Amniotic epithelial cell (primary cell): ENCODE results near the gene NLN.

Experiments
- DNase-seq: peaks from one replicate; pipeline ENCODE4 v3.0.0-alpha.2; 2010; ENCODE audit warnings: low read depth

The NLN gene

DNA sequence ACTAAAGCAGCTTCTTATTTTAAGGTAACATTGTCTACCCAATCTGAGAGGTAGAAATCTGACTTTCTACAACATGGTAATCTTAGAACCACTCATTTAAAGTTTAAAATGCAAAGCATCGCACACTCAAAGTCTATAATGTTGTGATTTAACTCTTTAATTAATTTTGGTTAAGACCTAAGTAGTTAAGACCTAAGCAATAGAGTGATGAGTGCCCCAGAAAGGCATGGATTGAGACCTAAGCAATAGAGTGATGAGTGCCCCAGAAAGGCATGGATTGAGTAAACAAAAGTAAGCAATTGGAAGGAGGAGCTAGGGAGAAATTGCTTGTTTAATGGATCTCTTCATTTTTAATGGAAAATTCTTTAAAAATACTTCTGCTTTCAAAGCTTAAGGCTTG is 86.8 kb downstream of the NLN start:
- peak; percentile 49 for DNase-seq

DNA sequence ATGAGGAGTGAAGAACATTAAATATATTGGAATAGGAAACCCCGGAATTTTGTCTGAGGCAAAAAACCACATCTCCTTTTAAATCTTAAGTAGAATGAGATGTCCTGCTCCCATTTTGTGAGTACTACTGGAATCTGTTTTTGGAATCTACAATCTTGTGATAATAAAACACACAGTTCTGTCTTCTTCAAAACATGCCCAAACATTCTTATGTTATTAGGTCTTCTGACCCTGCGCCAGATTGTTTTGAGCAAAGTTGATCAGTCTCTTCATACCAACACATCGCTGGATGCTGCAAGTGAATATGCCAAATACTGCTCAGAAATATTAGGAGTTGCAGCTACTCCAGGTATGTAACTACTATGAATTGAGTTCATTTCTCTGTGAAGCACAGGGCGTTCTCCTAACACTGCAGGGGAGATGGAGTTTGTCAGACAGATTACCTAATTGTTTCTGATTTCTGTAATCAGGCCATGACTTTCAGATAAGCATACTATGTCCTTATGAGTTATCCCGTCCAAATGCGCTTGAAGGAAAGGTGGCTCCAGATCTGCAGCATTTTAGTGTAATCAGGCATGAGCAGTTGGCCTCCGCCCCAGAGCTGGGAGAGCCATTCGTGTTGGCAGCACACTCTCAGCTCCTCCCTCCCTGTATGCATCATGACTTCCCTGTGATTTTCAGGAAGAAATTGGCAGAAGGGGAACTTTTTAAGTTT is 88.0 kb downstream of the NLN start:
- DNase-seq, result peak; percentile 87

DNA sequence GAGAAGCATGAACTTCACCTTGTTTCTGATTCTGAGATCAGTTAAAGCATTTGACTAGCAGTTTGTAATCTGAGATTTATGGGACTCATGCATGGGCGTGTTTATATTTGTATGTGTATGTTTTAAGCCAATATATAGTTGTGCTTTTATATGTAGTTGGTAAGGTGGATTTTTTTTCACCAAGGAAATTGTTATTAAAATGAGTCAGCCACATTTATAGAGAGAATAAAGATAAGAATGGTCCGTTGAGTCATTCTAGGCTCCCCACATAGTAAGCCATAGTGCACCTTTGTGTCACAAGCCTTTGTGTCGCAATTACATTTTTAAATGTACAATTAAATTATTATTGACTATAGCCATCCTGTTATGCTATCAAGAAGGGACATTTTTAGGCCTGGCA is 89.0 kb downstream of the NLN start:
- peak; percentile 64 for DNase-seq

DNA sequence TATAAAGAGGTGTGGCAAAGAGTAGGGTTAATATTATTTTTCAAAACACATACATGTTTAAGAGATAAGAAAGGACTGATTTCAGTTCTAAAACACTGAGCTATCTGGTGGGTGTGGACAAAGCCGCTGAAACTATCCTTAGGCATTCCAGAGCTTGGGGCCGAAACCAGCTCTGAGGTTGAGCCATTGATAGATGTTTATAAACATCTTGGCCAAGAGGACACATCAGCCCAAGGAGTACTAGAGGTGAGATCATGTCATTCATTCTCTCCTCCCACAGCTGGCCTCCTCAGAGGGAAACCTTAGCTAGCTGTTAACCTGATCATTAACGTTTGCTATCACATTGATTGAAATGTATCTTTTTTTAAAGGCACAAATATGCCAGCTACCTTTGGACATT is 89.9 kb downstream of the NLN start:
- DNase-seq, result peak; percentile 76

DNA sequence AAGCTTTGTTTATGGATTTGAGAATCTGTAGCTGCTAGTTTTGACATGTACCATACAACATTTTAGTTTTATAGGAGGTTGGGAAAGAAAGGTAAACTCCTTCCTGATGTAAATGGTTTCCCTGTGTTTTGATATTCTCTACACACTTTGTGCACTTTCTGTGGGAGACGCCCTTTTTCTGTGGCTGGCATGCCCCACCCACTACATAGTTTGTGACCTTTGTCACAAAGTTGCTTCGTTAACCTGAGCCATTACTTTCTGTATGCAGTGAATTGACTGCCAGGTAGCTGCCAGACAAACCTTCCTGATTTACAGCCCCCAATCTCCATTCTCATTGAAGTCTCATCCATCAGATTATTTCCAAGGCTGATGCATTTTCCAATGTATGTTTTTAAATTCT is 90.6 kb downstream of the NLN start:
- no peak for DNase-seq

DNA sequence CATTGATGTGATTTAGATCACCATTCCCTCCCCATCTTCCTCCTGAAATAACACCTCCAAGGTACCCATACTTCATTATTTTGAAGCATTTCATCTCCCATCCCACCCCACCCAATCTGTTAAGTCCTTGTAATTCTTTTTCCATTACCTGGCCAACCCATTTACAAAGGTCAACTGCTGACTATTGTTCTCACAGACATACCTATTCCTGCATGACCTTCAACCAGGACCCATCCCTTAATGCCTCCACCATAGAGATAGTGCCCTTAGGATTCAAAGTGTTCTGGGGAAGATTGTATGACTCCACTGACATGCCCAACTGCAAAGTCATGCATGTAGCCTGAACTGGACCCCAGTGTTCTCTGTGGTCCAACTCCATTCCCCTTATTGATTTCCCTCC is 91.2 kb downstream of the NLN start:
- no peak for DNase-seq

DNA sequence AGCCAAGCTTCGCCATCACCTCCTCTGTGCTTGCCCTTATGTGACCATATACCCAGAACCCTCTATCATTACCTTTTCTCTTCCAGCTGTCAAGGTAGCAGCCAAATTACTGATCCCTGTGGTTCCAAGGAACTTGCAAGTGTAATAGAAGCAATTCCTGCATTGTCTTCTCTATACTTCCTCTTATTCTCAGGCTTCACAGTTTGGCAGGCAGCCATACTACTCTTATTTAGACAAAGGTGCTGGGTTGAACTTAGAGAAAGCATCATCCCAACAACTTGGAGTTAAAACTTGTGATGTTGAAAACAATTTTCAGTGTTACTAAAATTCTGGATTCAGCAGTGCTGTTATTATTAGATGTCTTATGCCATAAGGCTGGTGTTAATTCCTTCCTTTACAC is 93.2 kb downstream of the NLN start:
- DNase-seq, result no peak

DNA sequence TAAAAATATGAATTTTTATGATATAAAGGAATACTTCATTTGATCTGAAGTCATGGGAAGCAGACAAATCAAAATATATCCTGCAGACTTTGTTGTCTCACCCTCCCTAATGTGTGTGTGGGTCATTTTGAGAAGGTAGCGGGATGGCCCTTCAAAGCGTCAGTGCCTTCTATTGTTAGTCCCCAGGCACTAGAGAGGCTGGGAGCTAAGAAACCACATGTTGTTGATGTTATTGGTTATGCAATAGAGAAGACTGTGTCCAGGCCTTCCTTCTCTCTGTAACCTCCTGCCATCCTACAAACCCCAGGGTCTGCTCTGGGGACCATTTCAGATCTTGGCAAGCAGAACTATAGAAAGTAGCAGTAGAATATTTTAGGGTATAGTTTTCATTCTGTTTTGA is 94.7 kb downstream of the NLN start:
- no peak for DNase-seq

DNA sequence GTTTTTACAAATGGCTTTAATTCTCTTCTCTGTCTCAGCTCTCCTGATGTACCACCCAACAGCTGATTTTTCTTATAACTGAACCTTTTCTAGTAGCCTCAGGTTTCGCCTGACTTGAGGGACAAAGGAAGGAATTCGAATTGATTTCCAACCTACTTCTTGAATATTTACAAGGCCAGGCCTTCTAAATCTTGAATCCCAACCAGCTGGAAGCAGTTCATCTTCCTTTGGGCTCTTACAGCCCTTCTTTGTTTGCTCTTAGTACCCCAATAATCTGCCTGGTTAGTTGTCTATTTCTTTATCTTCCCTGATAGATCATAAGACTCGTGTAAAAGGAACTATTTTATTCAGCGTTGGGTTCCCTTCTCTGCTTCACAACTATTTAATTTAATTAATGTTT is 95.9 kb downstream of the NLN start:
- DNase-seq, result no peak

DNA sequence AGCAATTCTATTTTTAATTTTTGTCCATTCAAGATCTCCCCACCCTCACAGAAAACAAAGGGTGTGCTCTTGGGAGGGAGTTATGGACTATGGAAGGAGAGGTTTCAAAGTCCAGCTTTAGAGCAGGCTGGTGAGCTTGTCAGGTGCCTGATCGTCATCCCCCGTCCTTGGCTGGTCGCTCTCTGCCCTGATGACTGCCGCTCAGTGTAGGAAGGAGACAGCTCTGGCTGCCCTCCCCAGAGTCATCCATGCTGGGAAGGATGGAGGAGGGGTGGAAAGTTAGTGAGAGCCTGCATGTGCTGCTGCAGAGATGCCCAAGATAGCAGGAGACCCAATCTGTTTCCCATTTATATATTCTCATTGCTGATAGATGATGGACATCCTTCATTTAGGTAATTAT is 96.6 kb downstream of the NLN start:
- DNase-seq, result no peak

DNA sequence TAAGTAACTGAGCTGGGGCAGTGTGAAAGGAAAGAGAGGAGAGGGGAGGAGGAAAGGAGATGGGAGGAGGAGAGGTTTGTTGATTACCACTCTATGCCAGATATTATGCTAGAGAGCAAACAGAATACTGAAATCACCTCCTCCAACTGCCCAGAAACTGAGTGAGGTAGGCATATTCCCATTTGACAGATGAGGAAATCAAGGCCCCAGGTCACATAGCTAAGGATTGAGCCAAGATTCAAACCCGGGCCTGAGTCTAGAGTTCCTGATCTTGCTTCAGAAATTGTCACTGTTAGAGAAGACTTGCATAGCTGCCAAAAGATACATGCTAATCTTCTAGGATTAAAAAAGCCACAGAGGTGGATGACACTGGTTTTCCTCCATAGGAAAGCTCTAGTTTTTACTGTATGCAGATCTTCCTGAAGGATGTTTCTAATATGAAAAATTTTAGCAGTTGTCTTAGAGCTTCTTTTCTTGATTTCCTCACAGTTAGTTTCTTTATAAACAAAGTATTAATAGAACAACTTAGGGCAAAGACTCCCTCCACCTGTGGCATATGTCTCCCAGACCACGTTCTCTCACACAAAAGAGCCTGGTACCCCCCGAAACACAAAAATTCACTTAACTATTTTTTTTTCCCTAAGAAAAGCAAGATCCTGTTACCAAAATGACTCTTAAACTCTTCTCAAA is 97.4 kb downstream of the NLN start:
- no peak for DNase-seq

DNA sequence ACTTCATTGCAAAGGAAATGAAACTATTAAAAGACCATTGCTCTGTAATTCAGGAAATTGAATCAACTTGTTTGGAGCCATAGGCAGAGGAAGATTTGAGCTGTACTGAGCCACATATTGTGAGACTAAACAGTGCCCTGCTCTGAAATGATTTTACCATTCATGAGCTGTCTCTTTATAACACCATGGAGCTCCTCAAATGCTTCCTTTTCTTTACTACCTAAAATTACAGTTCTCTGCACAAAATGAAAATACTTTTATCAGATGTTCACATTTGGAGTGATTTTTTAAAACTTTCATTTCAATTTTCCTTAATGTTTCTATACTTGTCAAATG is 97.9 kb downstream of the NLN start:
- DNase-seq, result no peak

DNA sequence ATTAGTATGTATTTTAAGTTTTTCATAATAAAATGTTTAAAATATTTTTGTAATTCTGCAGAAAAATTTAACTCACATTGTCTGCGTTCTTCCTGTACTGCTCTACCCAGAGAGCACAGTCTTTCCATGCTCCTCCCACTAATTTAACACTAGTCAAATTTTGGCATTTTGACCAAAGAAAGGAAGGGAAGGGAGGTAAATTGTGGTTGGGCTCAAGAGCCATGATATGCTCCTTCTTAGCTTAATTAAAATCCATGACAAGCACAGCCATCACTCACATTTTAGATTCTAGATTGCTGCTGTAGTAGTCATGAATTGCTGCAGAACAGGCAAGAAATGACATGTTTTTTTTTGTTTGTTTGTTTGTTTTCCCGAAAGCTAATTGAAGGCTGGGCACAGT is 98.4 kb downstream of the NLN start:
- no peak for DNase-seq

DNA sequence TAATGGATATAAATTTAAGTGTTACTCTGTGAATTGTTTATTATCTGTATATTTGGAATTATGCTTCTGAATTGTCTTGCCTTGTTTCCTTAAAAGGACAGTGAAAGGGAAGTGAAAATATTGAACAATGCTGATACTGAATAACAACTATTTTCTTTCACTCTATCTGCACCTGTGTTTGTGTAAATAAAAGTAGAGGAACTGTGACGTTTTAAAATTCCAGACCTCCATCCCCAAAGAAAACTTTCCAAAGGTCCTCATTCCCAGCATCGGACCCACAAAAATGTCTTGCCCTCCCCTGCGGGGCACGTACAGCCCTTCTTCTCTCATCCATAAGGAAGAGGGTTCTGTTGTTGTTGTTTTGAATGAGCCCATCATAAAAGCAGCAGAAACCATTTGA is 100.0 kb downstream of the NLN start:
- DNase-seq, result no peak

DNA sequence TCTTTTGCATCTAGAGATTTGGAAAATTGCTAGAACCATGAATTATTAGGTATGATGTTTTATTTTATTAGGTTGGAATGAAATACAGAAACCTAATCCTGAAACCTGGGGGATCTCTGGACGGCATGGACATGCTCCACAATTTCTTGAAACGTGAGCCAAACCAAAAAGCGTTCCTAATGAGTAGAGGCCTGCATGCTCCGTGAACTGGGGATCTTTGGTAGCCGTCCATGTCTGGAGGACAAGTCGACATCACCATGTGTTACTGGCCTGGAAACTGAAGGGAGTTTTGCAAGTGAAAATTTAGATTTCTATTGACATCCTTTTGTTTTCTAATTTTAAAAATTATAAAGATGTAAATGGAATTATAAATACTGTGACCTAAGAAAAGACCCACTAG is 100.7 kb downstream of the NLN start:
- no peak for DNase-seq

DNA sequence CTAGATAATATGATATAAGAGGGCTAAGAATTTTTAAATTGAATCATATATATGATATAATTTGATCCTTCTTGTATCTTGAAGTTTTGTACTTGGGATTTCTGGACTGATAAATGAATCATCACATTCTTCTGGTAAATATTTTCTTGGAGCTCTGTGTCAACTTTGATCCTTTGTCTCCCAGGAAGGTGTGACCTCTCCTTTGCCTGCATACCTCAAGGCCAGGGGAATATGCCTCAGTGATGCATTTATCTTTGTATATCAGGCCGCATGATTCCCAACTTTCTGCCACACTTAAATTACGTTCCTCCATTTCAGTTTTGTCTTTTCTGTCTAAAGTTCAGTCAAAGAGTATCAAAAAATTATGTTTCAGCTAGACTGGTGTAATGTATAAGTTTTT is 101.2 kb downstream of the NLN start:
- peak; percentile 42 for DNase-seq

DNA sequence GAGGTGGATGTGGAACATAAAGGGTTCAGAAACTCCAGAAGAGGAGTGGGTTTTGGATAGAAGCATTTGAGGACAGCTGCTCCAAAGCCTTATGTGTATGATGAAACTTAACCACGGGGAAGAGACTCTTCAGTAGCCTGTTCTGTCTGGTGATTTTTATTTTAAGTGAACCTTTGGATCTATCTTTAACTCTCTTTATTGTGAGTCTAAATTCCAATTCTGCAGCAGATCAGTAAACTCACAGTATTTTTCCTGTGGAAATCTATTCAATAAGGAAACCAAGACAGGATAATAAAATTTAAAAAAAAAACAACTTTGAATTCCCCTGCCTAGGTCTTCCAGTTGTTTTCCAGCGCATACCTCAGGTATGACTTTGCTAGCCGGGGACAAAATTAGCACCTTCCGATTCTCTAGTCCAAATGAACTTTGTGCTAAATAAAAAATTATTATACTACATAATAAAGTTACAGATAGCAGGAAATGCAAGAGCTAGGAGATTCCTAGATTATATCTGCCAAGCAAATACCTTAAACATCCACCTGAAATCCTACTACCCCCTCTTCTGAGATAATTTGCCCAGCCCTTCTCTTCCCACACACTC is 101.9 kb downstream of the NLN start:
- no peak for DNase-seq

DNA sequence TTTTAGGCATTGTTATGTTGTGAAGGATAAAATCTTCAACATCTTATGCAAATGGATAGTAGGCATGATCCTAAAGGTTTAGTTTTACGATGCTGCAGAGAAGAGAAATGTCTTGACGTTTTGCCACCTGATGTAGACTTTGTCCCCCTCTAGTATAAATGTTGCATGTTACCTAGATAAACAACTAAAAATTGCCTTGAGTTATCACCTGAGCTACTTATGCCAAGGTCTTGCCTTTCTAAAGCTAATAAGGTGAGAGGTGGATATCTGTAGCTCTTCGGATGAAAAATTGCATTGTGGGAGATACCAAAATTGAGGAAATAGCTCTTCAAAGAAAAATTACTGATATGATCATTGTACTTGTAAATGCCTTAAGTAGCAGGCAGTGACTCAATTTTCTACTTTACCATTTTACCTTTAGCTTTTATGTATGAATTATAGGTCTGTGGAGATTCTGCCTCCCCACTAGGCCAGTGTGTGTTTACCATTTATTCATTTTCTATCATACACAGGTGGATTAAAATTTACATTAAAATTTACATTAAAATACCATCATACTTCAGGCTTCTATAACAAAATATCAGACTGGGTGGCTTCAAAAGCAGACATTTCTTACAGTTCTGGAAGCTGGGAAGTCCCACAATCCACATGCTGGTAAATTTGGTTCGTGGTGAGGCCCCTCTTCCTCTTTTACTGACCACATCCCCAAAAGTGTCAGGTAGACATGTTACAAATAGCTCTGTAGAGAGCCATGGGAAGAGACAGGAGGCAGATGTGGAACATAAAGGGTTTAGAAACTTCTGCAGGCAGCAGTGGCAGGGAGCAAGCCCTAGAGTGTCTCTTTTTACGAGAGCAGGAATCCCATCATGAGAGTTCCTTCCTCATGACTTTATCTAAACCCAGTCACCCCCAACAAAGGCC is 103.7 kb downstream of the NLN start:
- DNase-seq, result no peak

DNA sequence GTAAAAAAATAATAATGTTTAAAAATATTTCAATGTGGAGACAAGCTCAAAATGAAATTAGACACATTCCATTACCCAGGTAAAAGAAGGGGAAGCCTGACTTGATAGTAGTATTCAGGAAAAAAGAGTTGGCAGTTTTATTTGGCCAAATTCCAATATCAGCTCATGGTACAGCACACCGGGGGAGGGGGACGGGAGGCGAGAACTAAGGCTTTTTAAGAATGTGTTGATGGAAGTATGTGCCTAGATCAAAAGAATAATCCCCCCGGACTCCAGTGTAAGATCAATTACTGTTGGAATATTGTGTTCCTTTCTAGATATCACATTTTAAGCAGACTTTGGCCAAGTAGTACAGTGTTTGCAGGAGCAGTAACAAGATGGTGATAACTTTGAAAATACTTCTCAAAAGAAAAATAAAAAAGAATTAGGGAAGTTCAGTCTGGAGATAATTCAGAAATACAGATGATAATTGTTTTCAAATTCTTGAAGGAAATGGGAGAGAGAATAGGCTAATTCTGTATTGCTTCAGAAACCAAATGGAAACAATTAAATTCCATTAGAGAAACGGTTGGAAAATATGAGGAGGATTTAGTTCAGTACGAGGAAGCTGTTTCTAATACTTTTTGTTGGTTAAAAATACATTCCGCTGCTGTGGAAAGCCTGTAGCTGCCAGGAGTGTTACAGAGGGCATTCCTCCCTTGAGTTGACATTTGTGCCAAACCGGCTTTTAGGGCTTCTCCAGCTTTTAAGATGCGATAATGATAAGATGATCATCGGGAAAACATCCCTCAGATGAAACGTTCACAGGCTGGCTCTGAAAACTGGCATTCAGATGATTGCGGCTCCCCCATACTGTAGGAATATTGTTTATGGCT is 106.3 kb downstream of the NLN start:
- peak; percentile 34 for DNase-seq

DNA sequence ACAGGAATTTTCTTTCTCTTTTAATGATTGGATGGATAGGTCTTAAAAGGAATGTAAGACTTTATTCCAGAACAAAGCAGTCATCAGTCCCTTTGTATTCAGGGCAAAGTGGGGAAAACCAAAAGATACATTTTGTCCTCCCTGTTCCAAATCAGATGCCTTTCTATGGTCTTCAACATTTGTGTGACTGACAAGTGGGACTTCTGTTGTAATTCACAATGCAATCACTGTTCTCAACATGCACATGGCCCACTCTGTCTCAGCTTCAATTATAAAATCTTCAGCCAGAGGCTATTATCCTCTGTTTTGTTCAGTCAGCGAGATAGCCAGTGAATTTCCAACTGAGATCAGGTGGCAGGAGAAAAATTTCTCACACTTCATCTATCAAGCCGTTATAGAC is 108.9 kb downstream of the NLN start:
- no peak for DNase-seq

DNA sequence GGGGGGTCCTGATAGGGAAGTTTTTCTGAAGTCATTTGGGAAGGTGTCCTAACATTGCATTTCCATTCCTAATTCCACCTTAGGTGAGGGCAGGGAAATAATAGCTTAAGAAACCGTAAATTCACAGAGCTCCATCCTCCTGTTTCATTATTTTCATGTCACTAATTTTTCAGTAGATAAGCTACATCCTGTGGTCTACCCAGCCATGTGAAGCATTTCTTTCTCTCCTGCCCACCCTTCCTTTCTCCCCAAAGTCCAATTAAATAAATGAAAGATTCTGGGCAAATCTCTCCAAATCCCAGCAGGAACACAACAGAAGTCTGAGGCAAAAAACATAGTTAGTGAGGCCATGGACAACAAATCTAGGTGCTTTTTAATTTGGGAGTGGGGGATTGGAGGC is 109.3 kb downstream of the NLN start:
- no peak for DNase-seq

DNA sequence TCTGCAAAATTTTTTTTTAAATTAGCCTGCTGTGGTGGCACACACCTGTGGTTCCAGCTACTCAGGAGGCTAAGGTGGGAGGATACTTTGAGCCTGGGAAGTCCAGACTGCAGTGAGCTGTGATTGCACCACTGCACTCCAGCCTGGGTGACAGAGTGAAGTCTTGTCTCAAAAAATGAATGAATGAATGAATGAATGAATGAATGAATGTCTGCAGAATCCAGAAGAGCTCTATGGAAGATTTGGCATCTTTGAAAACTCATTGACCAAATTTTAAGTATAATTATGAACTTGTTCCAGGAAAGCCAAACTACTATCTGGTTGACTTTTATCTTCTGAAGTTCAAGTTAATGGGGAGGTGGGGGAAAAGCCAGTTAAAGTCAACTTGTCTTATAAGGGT is 110.1 kb downstream of the NLN start:
- no peak for DNase-seq
